HG02981 (cell line): ENCODE measurements around the gene TEPSIN.
"Not testable (repeated sequence)": the region's sequence is repeated elsewhere in the genome, so short reads cannot be mapped to it uniquely, and the experiment has no call there.

Source experiments
- ATAC-seq: cut with Tn5 transposase; IDR thresholded peaks from one replicate; pipeline ENCODE4 v1.9.1; 2021; ENCODE audit warnings: mild to moderate bottlenecking, moderate library complexity; ENCODE audit not compliant: unreplicated experiment

Gene TEPSIN

GRCh38 chr17:81237591-81238489 is 1.0 kb downstream of the TEPSIN start:
- no peak for ATAC-seq

- no peak for ATAC-seq
Observed at GRCh38 chr17:81236784-81237183, 2.1 kb downstream of the TEPSIN start.

GRCh38 chr17:81235822-81236740 is 2.8 kb downstream of the TEPSIN start:
- no peak for ATAC-seq

- no peak for ATAC-seq
Observed at GRCh38 chr17:81234940-81235821, 3.7 kb downstream of the TEPSIN start.

- ATAC-seq = no peak
Observed at GRCh38 chr17:81234506-81234855, 4.4 kb downstream of the TEPSIN start.

GRCh38 chr17:81233811-81234505 is 4.9 kb downstream of the TEPSIN start:
- no peak for ATAC-seq

GRCh38 chr17:81233316-81233715 is 5.5 kb downstream of the TEPSIN start:
- no peak for ATAC-seq

GRCh38 chr17:81232616-81233241 is 6.1 kb downstream of the TEPSIN start:
- ATAC-seq = no peak

- ATAC-seq = no peak
Observed at GRCh38 chr17:81231766-81232581, 6.9 kb downstream of the TEPSIN start.

GRCh38 chr17:81231121-81231645 is 7.7 kb downstream of the TEPSIN start:
- ATAC-seq = no peak

- ATAC-seq = no peak
Observed at GRCh38 chr17:81230043-81230820, 8.6 kb downstream of the TEPSIN start.

- no peak for ATAC-seq
Observed at GRCh38 chr17:81229666-81229920, 9.3 kb downstream of the TEPSIN start.

GRCh38 chr17:81228834-81229665 is 9.8 kb downstream of the TEPSIN start:
- ATAC-seq = no peak

GRCh38 chr17:81228420-81228819 is 10.4 kb downstream of the TEPSIN start:
- ATAC-seq = no peak

- ATAC-seq = not testable (repeated sequence)
Observed at GRCh38 chr17:81227630-81228029, 11.2 kb downstream of the TEPSIN start.

GRCh38 chr17:81223762-81224130 is 15.1 kb downstream of the TEPSIN start:
- ATAC-seq = no peak
